A673 (cell line): ENCODE measurements around the gene CARMIL3. TPM values are rescaled to one million over a fixed set of nuclear protein-coding genes. Genes with fewer than 3 reads are reported as not detected.

Source experiments
- BruUV-seq: library from RNA; stranded (reverse); fragments of 400-500 nt; replicated peaks from 2 replicates; lab custom pipeline; 2021; lab: Mats Ljungman, UMichigan
- CTCF ChIA-PET: fragments of 300-600 bp; sonication (Branson Sonifier 250); formaldehyde crosslinking; loops from one replicate; lab custom pipeline; 2022; ENCODE audit warnings: antibody characterized with exemption; lab: Charles Lee
- POLR2A ChIA-PET: fragments of 300-600 bp; sonication (Branson Sonifier 250); formaldehyde crosslinking; loops from one replicate; lab custom pipeline; 2022; ENCODE audit warnings: antibody characterized with exemption; ENCODE audit not compliant: low non-redundant PET; lab: Charles Lee
- DNase-seq: peaks from one replicate; pipeline ENCODE4 v3.0.0-alpha.2; 2015; ENCODE audit warnings: low spot score
- H3K27ac ChIP-seq: fragments of 200-600 bp; sonication (generic); 2 replicates; pipeline ENCODE4 v1.5.1; 2016; ENCODE audit warnings: mixed run types, low read depth, mild to moderate bottlenecking, mixed read lengths, antibody characterized with exemption, low read length; ENCODE audit not compliant: poor library complexity, severe bottlenecking
- H3K27me3 ChIP-seq: fragments of 200-600 bp; sonication (generic); replicated peaks from 2 replicates; pipeline ENCODE4 v1.6.1; 2017; ENCODE audit warnings: mixed run types, low read depth, mild to moderate bottlenecking, mixed read lengths, antibody characterized with exemption, low read length; ENCODE audit not compliant: insufficient read depth, poor library complexity
- H3K36me3 ChIP-seq: fragments of 200-600 bp; sonication (generic); 2 replicates; pipeline ENCODE4 v1.6.1; 2016; ENCODE audit warnings: mixed run types, mild to moderate bottlenecking, mixed read lengths, antibody characterized with exemption, low read length; ENCODE audit not compliant: insufficient read depth, poor library complexity, severe bottlenecking
- H3K4me1 ChIP-seq: fragments of 200-600 bp; sonication (generic); 2 replicates; pipeline ENCODE4 v1.6.1; 2017; ENCODE audit warnings: mixed run types, mild to moderate bottlenecking, mixed read lengths, antibody characterized with exemption, low read length; ENCODE audit not compliant: insufficient read depth, poor library complexity, severe bottlenecking
- H3K4me3 ChIP-seq: fragments of 200-600 bp; sonication (generic); 2 replicates; pipeline ENCODE4 v1.5.1; 2016; ENCODE audit warnings: low read depth, mixed run types, mild to moderate bottlenecking, mixed read lengths, low read length; ENCODE audit not compliant: poor library complexity, severe bottlenecking
- H3K9me3 ChIP-seq: fragments of 200-600 bp; sonication (generic); 2 replicates; pipeline ENCODE4 v1.6.1; 2016; ENCODE audit warnings: mixed run types, low read depth, mild to moderate bottlenecking, mixed read lengths, antibody characterized with exemption, low read length; ENCODE audit not compliant: poor library complexity, severe bottlenecking
- EZH2 ChIP-seq: fragments of 200-600 bp; sonication (generic); IDR thresholded peaks from 2 replicates; pipeline ENCODE4 v1.6.1; 2017; ENCODE audit warnings: borderline replicate concordance, low read depth, mild to moderate bottlenecking, mixed read lengths, antibody characterized with exemption, low read length; ENCODE audit not compliant: poor library complexity, severe bottlenecking
- intact Hi-C: fragments of 100-400 bp; cut with micrococcal nuclease; formaldehyde crosslinking; loops from one replicate; pipeline ENCODE4 v1.10.0; 2022; ENCODE audit not compliant: unreplicated experiment
- total RNA-seq: library from RNA; stranded (reverse); gene quantifications from 2 replicates; pipeline ENCODE4 v1.2.3, GENCODE V29; 2021
- TF ChIP-seq, protein P1 (sequence below): fragments of 300-800, 200-600 bp; sonication (generic); conservative IDR thresholded peaks from 2 replicates; pipeline ENCODE4 v1.5.1; 2017; ENCODE audit warnings: low read depth, mild to moderate bottlenecking, antibody characterized with exemption, low read length, moderate library complexity, mixed read lengths

The CARMIL3 gene
- total RNA-seq, 1 experiment from 2014 or later, result 0.49 TPM

DNA sequence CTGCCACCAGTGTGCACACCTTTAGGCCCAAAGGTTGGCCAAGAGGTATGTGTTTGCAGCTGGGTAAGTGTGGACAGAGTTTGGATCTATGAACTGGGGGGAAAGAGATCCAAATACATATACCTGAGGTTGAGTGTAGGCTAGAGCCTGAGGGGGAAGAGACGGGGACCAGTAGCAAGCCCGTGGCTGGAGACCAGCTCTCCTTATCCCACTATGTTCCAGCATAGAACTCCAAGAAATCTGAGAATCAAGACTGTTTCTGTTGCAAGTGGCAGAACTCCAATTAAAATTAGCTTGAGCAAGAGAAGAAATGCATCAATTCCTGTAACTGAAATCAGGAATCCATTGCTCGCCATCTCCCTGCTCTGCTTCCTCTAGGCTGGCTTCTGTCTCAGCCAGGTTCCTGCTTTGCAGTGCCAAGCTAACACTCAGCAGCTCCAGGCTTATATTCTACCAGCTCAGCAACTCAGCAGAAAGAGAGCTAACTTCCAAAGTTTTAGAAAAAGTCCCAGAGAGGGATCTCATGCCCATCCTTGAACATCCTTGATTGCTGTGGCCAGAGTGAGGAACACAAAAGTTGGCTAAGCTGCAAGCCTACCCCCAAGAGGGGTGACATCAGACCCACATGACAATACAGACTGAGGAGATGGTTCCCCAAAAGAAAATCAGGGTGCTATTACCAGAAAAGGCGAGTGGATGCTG, 40.8 kb downstream of the CARMIL3 start:
- ChIA-PET POLR2A (interaction anchor here (0.6 to 0.8 kb wide), 2 partner anchors 22 to 171 kb away, joined by 3 to 4 read pairs; partner anchors contain the start of genes DCAF11 and NRL), CTCF (interaction anchor here (1.4 kb wide), 1 partner anchor 34 kb away, joined by 3 read pairs; no protein-coding TSS in a partner anchor)
- no TSS peak for BruUV-seq
- Histone ChIP-seq H3K36me3 (no peaks in the 10 kb centered on the region), H3K9me3 (no peaks in the 10 kb centered on the region), H3K27ac (peak overlapping the region; percentile 94), H3K4me1 (peaks cover 12% of the 10 kb centered on the region), H3K27me3 (no peaks in the 10 kb centered on the region), H3K4me3 (no peak overlapping the region)
- no peak for DNase-seq
- no peak for TF ChIP-seq EZH2
- TF ChIP-seq, protein P1, sequence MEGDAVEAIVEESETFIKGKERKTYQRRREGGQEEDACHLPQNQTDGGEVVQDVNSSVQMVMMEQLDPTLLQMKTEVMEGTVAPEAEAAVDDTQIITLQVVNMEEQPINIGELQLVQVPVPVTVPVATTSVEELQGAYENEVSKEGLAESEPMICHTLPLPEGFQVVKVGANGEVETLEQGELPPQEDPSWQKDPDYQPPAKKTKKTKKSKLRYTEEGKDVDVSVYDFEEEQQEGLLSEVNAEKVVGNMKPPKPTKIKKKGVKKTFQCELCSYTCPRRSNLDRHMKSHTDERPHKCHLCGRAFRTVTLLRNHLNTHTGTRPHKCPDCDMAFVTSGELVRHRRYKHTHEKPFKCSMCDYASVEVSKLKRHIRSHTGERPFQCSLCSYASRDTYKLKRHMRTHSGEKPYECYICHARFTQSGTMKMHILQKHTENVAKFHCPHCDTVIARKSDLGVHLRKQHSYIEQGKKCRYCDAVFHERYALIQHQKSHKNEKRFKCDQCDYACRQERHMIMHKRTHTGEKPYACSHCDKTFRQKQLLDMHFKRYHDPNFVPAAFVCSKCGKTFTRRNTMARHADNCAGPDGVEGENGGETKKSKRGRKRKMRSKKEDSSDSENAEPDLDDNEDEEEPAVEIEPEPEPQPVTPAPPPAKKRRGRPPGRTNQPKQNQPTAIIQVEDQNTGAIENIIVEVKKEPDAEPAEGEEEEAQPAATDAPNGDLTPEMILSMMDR, result no peak
- intact Hi-C loops, result no loop called here

GRCh38 chr14:24093207-24093900, 41.5 kb downstream of the CARMIL3 start:
- Histone ChIP-seq H3K4me3 (peak overlapping the region; percentile 78), H3K27ac (peak overlapping the region; percentile 94), H3K27me3 (no peaks in the 10 kb centered on the region), H3K9me3 (no peaks in the 10 kb centered on the region), H3K36me3 (peaks cover 3% of the 10 kb centered on the region), H3K4me1 (peaks cover 12% of the 10 kb centered on the region)
- ChIA-PET POLR2A (interaction anchor here (0.6 to 2.2 kb wide), 11 partner anchors 12 to 207 kb away, joined by 3 to 13 read pairs (median 4); partner anchors contain the start of genes DCAF11, EMC9, IRF9 and NOP9), CTCF (interaction anchor here (0.5 to 1.4 kb wide), 6 partner anchors 35 to 719 kb away, joined by 3 to 11 read pairs (median 3); partner anchors contain the start of genes RABGGTA and RIPK3)
- TSS peak; percentile 86 for BruUV-seq
- no peak for DNase-seq
- TF ChIP-seq, protein P1, result no peak
- no peak for TF ChIP-seq EZH2
- intact Hi-C loops, result no loop called here

DNA sequence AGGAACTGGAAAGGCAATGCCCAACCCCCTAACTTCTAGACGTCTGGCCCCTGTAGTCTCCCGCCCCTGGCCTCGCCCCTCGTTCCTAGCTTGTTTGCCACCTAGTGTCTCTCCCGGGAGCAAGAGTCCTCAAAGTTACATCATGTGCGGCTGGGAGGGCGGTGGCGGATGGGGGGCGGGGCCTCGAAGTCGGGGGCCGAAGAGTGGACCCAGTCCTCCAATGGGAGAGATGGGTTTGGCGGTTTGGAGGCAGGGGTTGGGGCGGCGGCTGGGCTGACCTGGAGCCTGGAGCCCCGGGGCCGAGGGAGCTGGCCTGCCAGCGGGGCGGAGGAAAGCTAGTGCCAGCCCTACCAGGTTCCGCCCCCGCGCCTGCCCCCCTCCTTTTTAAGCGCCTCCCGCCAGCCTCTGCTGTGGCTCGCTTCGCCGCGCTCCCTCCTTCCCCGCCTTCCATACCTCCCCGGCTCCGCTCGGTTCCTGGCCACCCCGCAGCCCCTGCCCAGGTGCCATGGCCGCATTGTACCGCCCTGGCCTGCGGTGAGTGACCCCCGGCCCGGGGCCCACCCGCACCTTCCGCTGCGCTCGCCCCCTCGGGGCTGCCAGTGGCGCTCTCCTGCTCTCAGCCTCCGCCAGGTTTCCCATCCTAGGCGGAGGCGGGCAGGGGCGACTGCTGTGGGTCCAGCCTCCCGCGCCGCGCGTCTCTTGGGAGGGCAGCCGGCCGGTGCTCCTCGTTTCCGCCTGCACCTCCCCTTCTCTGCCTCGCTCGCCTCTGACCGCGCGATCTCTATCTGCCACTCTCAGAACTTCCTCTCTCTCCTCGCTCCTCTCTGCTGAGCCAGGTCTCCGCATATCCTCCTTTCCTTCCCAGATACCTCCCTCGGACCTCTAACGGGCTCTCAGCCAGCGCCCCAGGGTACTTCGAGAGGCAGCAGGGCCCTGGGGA, 42.4 kb downstream of the CARMIL3 start, which contains the start of gene PCK2:
TSS of gene PCK2 (plus strand) at position 411 of the 940 bp plus-strand sequence. CDS start at position 506, 95 bp downstream.
- peak; percentile 94 for DNase-seq
- no peaks in the 10 kb centered on the region for H3K9me3 ChIP-seq
- TF ChIP-seq, protein P1, result 0 out of 2 replicates have a peak, but pooled peaks have one; percentile 9
- TF ChIP-seq EZH2, result no peak
- POLR2A ChIA-PET, result interaction anchor here (0.6 to 2.2 kb wide), 11 partner anchors 8 to 206 kb away, joined by 3 to 13 read pairs (median 4); partner anchors contain the start of genes DCAF11, EMC9, IRF9 and NOP9
- peak within 1 kb of the TSS; percentile 94 for H3K27ac ChIP-seq
- CTCF ChIA-PET, result interaction anchor here (0.5 to 0.7 kb wide), 6 partner anchors 14 to 720 kb away, joined by 3 to 11 read pairs (median 3); partner anchors contain the start of genes RABGGTA and RIPK3
- peak within 1 kb of the TSS; percentile 78 for H3K4me3 ChIP-seq
- H3K4me1 ChIP-seq, result peaks cover 12% of the 10 kb centered on the region
- BruUV-seq, result TSS peak; percentile 61
- intact Hi-C loops, result no loop called here
- no peaks in the 10 kb centered on the region for H3K27me3 ChIP-seq
- H3K36me3 ChIP-seq, result peaks cover 11% of the 10 kb centered on the region
